ENCODE measurements around the gene ABCC1. TPM values are rescaled to one million over a fixed set of nuclear protein-coding genes. Genes with fewer than 3 reads are reported as not detected.

Gene ABCC1
- total and polyA plus RNA-seq, 2 of the 8 experiments (the other 6 are each of a cell fraction or from before 2014, with no cell fraction given), result 42.6 to 66.8 TPM

GRCh38 chr16:16051132-16051531 lies 101.7 kb downstream of the ABCC1 start:
- Histone ChIP-seq H3K4me1 (replicated peaks in 1 of 4; ENCODE audit: control insufficient read depth in 3 of 4, insufficient read depth in 4 of 4, low read length in 3 of 4) (no peaks in the 10 kb centered on the region), H3K9me3 (ENCODE audit: insufficient read depth in 2 of 2, low read depth in 1 of 2, low read length in 1 of 2) (no peaks in the 10 kb centered on the region), H3K27ac (ENCODE audit: low read depth, low read length) (no peak overlapping the region), H3K23ac (ENCODE audit: insufficient read length) (no peak overlapping the region), H3K14ac (ENCODE audit: insufficient read length) (no peak overlapping the region), H4K5ac (ENCODE audit: insufficient read length, low read depth, low read length) (no peak overlapping the region), H3K18ac (ENCODE audit: extremely low read depth, low read length) (no peak overlapping the region), H4K20me1 (replicated peaks in 1 of 2; ENCODE audit: control insufficient read depth in 1 of 2, insufficient read depth in 2 of 2, low read length in 2 of 2) (peaks cover 2 to 3% of the 10 kb centered on the region in 2 experiments), H2BK12ac (ENCODE audit: low read depth, low read length) (no peak overlapping the region), H3K9ac (replicated peaks in 1 of 4; ENCODE audit: extremely low read depth in 1 of 4, low read depth in 3 of 4, low read length in 3 of 4) (no peak overlapping the region), H3K27me3 (replicated peaks in 1 of 4; ENCODE audit: control insufficient read depth in 3 of 4, extremely low read depth in 1 of 4, insufficient read depth in 3 of 4, low read length in 3 of 4) (no peaks in the 10 kb centered on the region), H4K8ac (ENCODE audit: extremely low read depth, insufficient read depth, low read length) (no peak overlapping the region), H2BK120ac (replicated peaks; ENCODE audit: low read depth, low read length) (no peak overlapping the region), H3K79me2 (ENCODE audit: control insufficient read depth in 1 of 2, insufficient read depth in 2 of 2, low read length in 2 of 2) (no peaks in the 10 kb centered on the region), H2BK15ac (ENCODE audit: low read length) (no peak overlapping the region), H4K91ac (replicated peaks; ENCODE audit: insufficient read length, low read length) (no peak overlapping the region), H3K56ac (replicated peaks; ENCODE audit: insufficient read length, low read depth, low read length) (no peak overlapping the region), H3K4me3 (ENCODE audit: extremely low read depth in 1 of 4, insufficient read depth in 2 of 4, low read depth in 3 of 4, low read length in 4 of 4) (no peak overlapping the region), H3K4ac (replicated peaks; ENCODE audit: insufficient read length, low read depth, low read length) (no peak overlapping the region), H2BK5ac (ENCODE audit: low read depth, low read length) (no peak overlapping the region), H3K36me3 (ENCODE audit: control insufficient read depth in 2 of 4, insufficient read depth in 4 of 4, low read length in 3 of 4) (peaks cover 21 to 69% (median 39%) of the 10 kb centered on the region in 4 experiments), H2BK20ac (ENCODE audit: low read length) (no peak overlapping the region), H2AK5ac (ENCODE audit: low read depth, low read length) (no peak overlapping the region), H3K4me2 (ENCODE audit: insufficient read depth in 1 of 2, low read depth in 2 of 2, low read length in 2 of 2) (no peak overlapping the region), H3K79me1 (ENCODE audit: low read depth, low read length) (no peaks in the 10 kb centered on the region; the same call in 1 of the 2 replicates), H3K23me2 (ENCODE audit: low read depth, low read length) (no peaks in the 10 kb centered on the region), H2AFZ (ENCODE audit: low read length) (no peak overlapping the region)
- 92% methylated on average over 4 of the region's 4 CpGs; no CpG with 5 or more reads in 1 of the 2 experiments for WGBS, 2 experiments (ENCODE audit: extremely low coverage in 1 of 2, insufficient coverage in 1 of 2, insufficient read length in 1 of 2, insufficient replicate concordance in 2 of 2, low coverage in 1 of 2, low lambda C conversion rate in 2 of 2, missing lambda C conversion rate in 1 of 2)
- CTCF ChIA-PET (ENCODE audit: partially characterized antibody), result interaction anchor here (0.7 to 1.7 kb wide), 7 partner anchors 9 to 1098 kb away, joined by 3 to 10 read pairs (median 3); no protein-coding TSS in a partner anchor
- POLR2A ChIA-PET (ENCODE audit: partially characterized antibody), result no interaction called here
- DNase-seq (ENCODE audit: low read depth in 1 of 2, low spot score in 2 of 2) (no peak), FAIRE-seq (no peak)
- no peak for TF ChIP-seq RAD21 (IDR thresholded peaks at IDR 0.05 in 1 of 2, conservative IDR thresholded peaks at IDR 0.05 in 1 of 2; ENCODE audit: low read depth in 2 of 2, low read length in 2 of 2)
- no peak for TF ChIP-seq GABPA (IDR thresholded peaks at IDR 0.05; ENCODE audit: borderline replicate concordance, insufficient read depth, low read length)
- no peak for TF ChIP-seq KDM1A (IDR thresholded peaks at IDR 0.05; ENCODE audit: borderline replicate concordance, low read length)
- no peak for TF ChIP-seq RXRA (IDR thresholded peaks at IDR 0.05; ENCODE audit: insufficient read depth, low read depth, low read length)
- TF ChIP-seq TAF7 (optimal IDR thresholded peaks at IDR 0.05; ENCODE audit: borderline replicate concordance, low read depth, low read length), result no peak
- TF ChIP-seq MAFK (IDR thresholded peaks at IDR 0.05; ENCODE audit: low read depth, low read length), result no peak
- TF ChIP-seq KDM4A (IDR thresholded peaks at IDR 0.05; ENCODE audit: low read depth, low read length, severe bottlenecking), result no peak
- TF ChIP-seq E2F6 (IDR thresholded peaks at IDR 0.05), result no peak
- TF ChIP-seq GTF2F1 (IDR thresholded peaks at IDR 0.05; ENCODE audit: borderline replicate concordance, low read depth, low read length), result no peak
- TF ChIP-seq CBX5 (IDR thresholded peaks at IDR 0.05; ENCODE audit: low read depth, low read length), result no peak
- no peak for TF ChIP-seq SP4 (IDR thresholded peaks at IDR 0.05; ENCODE audit: low read length)
- TF ChIP-seq USF2 (IDR thresholded peaks at IDR 0.05; ENCODE audit: low read length), result no peak
